Progenitor cell of endocrine pancreas (in vitro differentiated cells): ENCODE results near the gene FAM131B. TPM values are rescaled to one million over a fixed set of nuclear protein-coding genes. Genes with fewer than 3 reads are reported as not detected.

Experiments used
- DNase-seq: peaks from one replicate; pipeline ENCODE4 v3.0.0; 2021; ENCODE audit warnings: low spot score; ENCODE audit not compliant: unreplicated experiment
- H3K27ac Mint-ChIP-seq: 2 replicates; pipeline ENCODE4 v1.8.0; 2021; ENCODE audit warnings: mild to moderate bottlenecking, moderate library complexity, mixed read lengths
- H3K27me3 Mint-ChIP-seq: 2 replicates; pipeline ENCODE4 v1.8.0; 2021; ENCODE audit warnings: mixed read lengths
- H3K36me3 Mint-ChIP-seq: 2 replicates; pipeline ENCODE4 v1.8.0; 2022; ENCODE audit warnings: mixed read lengths; ENCODE audit not compliant: insufficient read depth
- H3K4me1 Mint-ChIP-seq: 2 replicates; pipeline ENCODE4 v1.8.0; 2021; ENCODE audit warnings: low read depth, mixed read lengths
- H3K4me3 Mint-ChIP-seq: 2 replicates; pipeline ENCODE4 v1.8.0; 2021; ENCODE audit warnings: low read depth, mild to moderate bottlenecking, moderate library complexity, mixed read lengths
- H3K9me3 Mint-ChIP-seq: 2 replicates; pipeline ENCODE4 v1.8.0; 2021; ENCODE audit warnings: low read depth, mixed read lengths
- long read RNA-seq: library from polyadenylated mRNA; unstranded; transcript quantifications from one replicate; pipeline ENCODE4 v2.0.0, GENCODE V29; 2020
- total RNA-seq: library from RNA; stranded (reverse); gene quantifications from 2 replicates; pipeline ENCODE4 v1.2.1, GENCODE V29; 2021
- TF ChIP-seq, protein P1 (sequence below): fragments of 200-600 bp; sonication (generic); IDR thresholded peaks from one replicate; pipeline ENCODE4 v1.5.0; 2021; ENCODE audit warnings: antibody characterized with exemption, mild to moderate bottlenecking; ENCODE audit not compliant: unreplicated experiment

The FAM131B gene
- 2.3 and 3.7 TPM in 2 replicates for total RNA-seq
- long read RNA-seq, result 0 reads

DNA sequence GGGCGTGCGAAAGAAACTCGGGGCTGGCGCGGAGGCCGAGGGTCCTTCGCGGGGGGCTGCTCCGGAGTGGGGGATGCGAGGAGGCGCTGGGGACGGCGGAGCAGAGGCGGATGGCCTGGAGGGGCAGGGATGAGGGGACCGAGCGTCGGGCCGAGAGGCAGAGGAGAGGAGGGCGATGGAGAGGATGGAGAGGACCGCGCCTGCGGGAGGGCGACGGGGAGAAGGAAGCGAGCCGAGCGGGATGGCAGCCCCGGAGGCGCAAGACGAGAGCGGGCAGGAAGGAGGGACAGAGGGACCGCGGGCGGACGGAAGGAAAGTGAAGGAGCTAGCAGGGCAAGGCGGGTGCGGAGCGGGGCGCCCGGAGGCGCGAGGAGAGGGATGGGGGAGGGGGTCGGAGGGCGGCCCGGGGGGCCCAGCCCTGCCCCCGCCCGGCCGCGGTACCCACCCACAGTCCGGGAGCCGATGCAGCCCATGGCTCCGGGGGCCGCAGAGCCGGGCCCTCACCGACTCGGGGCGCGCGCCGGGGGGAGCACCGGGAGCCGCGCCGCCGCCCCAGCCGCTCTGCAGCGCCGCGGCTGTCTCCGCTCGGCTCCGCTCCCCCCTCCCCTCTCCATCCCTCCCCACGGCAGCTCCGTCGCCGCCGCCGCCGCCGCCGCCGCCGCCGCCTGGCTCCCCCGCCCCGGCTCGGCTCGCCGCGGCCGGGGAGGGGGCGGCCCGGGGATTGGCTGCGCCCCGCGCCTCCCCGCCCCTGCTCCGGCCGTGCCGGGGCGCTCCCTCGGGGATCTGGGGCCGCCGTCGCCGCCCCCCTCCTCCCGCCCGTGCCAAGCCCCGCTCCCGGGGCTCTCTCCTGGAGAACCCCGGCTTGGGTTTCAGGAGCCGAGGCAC is at the start of gene FAM131B:
TSS of gene FAM131B (minus strand) at position 583 of the 885 bp plus-strand sequence. CDS start at position 473, 110 bp downstream.
- Mint-ChIP-seq H3K9me3 (no peaks in the 10 kb centered on the region), H3K4me1 (peaks cover 3% of the 10 kb centered on the region), H3K27ac (no peak within 1 kb of the TSS), H3K36me3 (no peaks in the 10 kb centered on the region), H3K4me3 (peak within 1 kb of the TSS; percentile 68), H3K27me3 (peaks cover 82% of the 10 kb centered on the region)
- TF ChIP-seq, protein P1, sequence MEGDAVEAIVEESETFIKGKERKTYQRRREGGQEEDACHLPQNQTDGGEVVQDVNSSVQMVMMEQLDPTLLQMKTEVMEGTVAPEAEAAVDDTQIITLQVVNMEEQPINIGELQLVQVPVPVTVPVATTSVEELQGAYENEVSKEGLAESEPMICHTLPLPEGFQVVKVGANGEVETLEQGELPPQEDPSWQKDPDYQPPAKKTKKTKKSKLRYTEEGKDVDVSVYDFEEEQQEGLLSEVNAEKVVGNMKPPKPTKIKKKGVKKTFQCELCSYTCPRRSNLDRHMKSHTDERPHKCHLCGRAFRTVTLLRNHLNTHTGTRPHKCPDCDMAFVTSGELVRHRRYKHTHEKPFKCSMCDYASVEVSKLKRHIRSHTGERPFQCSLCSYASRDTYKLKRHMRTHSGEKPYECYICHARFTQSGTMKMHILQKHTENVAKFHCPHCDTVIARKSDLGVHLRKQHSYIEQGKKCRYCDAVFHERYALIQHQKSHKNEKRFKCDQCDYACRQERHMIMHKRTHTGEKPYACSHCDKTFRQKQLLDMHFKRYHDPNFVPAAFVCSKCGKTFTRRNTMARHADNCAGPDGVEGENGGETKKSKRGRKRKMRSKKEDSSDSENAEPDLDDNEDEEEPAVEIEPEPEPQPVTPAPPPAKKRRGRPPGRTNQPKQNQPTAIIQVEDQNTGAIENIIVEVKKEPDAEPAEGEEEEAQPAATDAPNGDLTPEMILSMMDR, result no peak
- DNase-seq, result no peak

- no peaks in the 10 kb centered on the region for H3K36me3 Mint-ChIP-seq
- peaks cover 45% of the 10 kb centered on the region for H3K4me1 Mint-ChIP-seq
- no peaks in the 10 kb centered on the region for H3K9me3 Mint-ChIP-seq
- no peak overlapping the region for H3K4me3 Mint-ChIP-seq
- TF ChIP-seq, protein P1, result no peak
- no peak overlapping the region for H3K27ac Mint-ChIP-seq
- DNase-seq, result no peak
- H3K27me3 Mint-ChIP-seq, result no peaks in the 10 kb centered on the region
These were observed 49.6 kb upstream of the FAM131B start for GRCh38 chr7:143411976-143412708.

DNA sequence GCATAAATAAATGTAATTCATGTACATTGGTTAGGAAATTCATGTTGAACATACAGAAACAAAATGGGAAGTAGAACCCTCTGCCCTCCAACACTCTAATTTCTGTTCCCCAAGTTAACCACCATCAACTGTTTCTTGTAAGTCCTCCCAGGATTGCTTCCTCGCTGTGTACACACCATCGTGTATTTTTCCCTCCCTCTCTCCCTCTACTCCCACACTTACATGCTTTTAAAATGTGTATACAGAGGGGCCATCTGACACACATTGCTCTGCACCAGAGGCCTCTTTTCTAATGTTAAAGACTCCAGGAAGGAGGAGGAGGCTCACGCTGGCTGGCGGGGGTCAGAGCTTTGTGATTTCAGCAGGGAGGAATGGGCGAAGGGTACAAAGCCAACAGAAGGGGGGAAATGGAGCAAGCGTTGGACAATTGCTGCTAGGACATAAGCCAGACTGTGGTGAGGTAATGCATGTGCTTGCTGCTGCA is 48.0 kb upstream of the FAM131B start:
- no peaks in the 10 kb centered on the region for H3K9me3 Mint-ChIP-seq
- no peak overlapping the region for H3K27ac Mint-ChIP-seq
- peaks cover 50% of the 10 kb centered on the region for H3K4me1 Mint-ChIP-seq
- no peak for DNase-seq
- H3K36me3 Mint-ChIP-seq, result no peaks in the 10 kb centered on the region
- TF ChIP-seq, protein P1, result no peak
- no peak overlapping the region for H3K4me3 Mint-ChIP-seq
- no peaks in the 10 kb centered on the region for H3K27me3 Mint-ChIP-seq

DNA sequence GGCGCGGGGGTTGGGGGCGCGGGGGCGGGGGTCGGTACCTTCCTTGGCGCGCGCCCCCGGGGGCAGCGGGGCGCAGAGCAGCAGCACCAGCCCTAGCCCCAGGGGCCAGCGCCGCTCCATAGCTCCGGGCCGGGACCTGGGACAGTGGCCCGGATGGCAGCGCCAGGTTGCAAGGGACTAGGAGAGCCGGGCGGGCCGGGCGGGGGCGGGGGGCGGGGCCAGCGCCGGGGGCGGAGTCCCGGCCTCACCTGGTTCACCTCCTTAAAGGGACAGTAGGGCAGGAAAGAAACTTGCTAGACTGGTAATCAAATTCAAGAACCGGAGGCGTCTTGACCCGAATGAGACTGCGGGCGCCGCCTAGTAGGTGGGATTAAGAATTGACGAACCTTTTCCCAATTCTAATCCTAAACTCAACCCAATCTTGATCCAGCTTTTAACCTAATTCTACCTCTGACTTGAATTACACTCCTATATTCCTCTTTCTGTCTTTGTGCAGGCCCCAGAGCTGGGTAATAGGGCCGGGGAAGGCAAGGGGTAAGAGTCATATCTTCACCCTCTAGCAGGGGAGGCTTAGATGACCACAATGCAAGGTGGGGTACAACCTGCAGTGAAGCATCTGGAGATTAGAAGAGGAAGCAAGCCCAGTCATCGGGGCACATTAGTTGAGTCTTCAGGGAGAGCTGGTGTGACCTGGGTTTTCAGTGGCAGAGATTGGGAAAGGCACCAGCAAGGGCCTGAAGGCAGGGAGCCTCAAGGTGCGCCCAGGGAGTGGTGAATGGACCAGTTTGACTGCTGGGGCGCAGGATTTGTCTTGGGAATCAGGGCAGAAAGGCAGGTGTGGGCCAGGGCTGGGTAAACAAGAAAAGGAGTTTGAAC is 46.4 kb upstream of the FAM131B start, which contains the start of gene EPHA1:
TSS of gene EPHA1 (minus strand) at position 171 of the 876 bp plus-strand sequence. CDS start at position 120, 51 bp downstream.
- Mint-ChIP-seq H3K4me3 (peak within 1 kb of the TSS; percentile 90), H3K9me3 (no peaks in the 10 kb centered on the region), H3K4me1 (peaks cover 55% of the 10 kb centered on the region), H3K27me3 (no peaks in the 10 kb centered on the region), H3K36me3 (peaks cover 2% of the 10 kb centered on the region), H3K27ac (peak within 1 kb of the TSS; percentile 74)
- TF ChIP-seq, protein P1, result peak; percentile 71
- DNase-seq, result peak; percentile 45
